GM12878 (cell line): ENCODE data around the gene MRPS18B. TPM values are rescaled to one million over a fixed set of nuclear protein-coding genes. Genes with fewer than 3 reads are reported as not detected.

Experiments
- ATAC-seq: fragments of 200-7000 bp; cut with Tn5 transposase; 3 replicates; pipeline ENCODE4 v1.9.1; 2020; ENCODE audit warnings: mild to moderate bottlenecking, moderate library complexity
- BruUV-seq: library from RNA; stranded (reverse); fragments of 400-500 nt; replicated peaks from 2 replicates; lab custom pipeline; 2021; lab: Mats Ljungman, UMichigan
- CTCF ChIA-PET: fragments of 300-600 bp; sonication (Branson Sonifier 250); formaldehyde crosslinking; extraction: SDS; loops from one replicate; lab custom pipeline; 2021; ENCODE audit warnings: inconsistent platforms; lab: Yijun Ruan, JAX
- POLR2A ChIA-PET: fragments of 350-600 bp; formaldehyde crosslinking; extraction: SDS; loops from one replicate; lab custom pipeline; 2021; ENCODE audit warnings: inconsistent platforms; lab: Charles Lee
- RAD21 ChIA-PET: fragments of 300-600 bp; sonication (Branson Sonifier 250); formaldehyde crosslinking; loops from one replicate; lab custom pipeline; 2023; ENCODE audit warnings: antibody characterized with exemption; ENCODE audit not compliant: unreplicated experiment; lab: Charles Lee
- SMC1A ChIA-PET: fragments of 300-600 bp; sonication (Branson Sonifier 250); formaldehyde crosslinking; loops from one replicate; lab custom pipeline; 2023; ENCODE audit not compliant: unreplicated experiment, uncharacterized antibody; lab: Charles Lee
- DNase-seq: peaks from one replicate; pipeline ENCODE4 v3.0.0-alpha.2; 2011; ENCODE audit warnings: low read depth, low spot score
- FAIRE-seq: peaks from 3 replicates; lab custom pipeline; 2011; peaks lifted over from hg19 to GRCh38; lab: Jason Lieb, UNC
- H2AFZ ChIP-seq: 2 replicates; pipeline ENCODE4 v1.6.0; 2011; ENCODE audit warnings: low read depth, low read length, control low read depth; ENCODE audit not compliant: control insufficient read depth
- H3K27ac ChIP-seq: 2 replicates; pipeline ENCODE4 v1.5.1; 2011; ENCODE audit warnings: control low read depth; ENCODE audit not compliant: control insufficient read depth, insufficient read depth
- H3K27me3 ChIP-seq, 2 experiments: replicated peaks in 1 of 2; 2 replicates each; pipeline versions ENCODE4 v1.6.0 to v1.6.1; 2011; ENCODE audit warnings: low read length in 1 of 2; ENCODE audit not compliant: control insufficient read depth in 2 of 2, insufficient read depth in 2 of 2
- H3K36me3 ChIP-seq, 2 experiments: 2 replicates each; pipeline ENCODE4 v1.5.1; 2011; ENCODE audit warnings: low read length in 1 of 2; ENCODE audit not compliant: control insufficient read depth in 2 of 2, insufficient read depth in 2 of 2
- H3K4me1 ChIP-seq: 2 replicates; pipeline ENCODE4 v1.6.1; 2011; ENCODE audit warnings: mild to moderate bottlenecking, low read length, moderate library complexity, mixed read lengths; ENCODE audit not compliant: control insufficient read depth, insufficient read depth
- H3K4me2 ChIP-seq: 2 replicates; pipeline ENCODE4 v1.6.0; 2011; ENCODE audit warnings: control low read depth; ENCODE audit not compliant: control insufficient read depth, insufficient read depth
- H3K4me3 ChIP-seq: fragments of 200-600 bp; sonication (generic); 2 replicates; pipeline ENCODE4 v1.5.1; 2016
- H3K79me2 ChIP-seq: 2 replicates; pipeline ENCODE4 v1.6.0; 2011; ENCODE audit warnings: low read length; ENCODE audit not compliant: control insufficient read depth, insufficient read depth
- H3K9ac ChIP-seq: 2 replicates; pipeline ENCODE4 v1.8.0; 2011; ENCODE audit warnings: low read length, control low read depth, mixed read lengths; ENCODE audit not compliant: control insufficient read depth, insufficient read depth
- H3K9me3 ChIP-seq: replicated peaks from 3 replicates; pipeline ENCODE4 v1.5.1; 2011; ENCODE audit warnings: mild to moderate bottlenecking, low read length; ENCODE audit not compliant: control insufficient read depth, insufficient read depth
- H4K20me1 ChIP-seq: 2 replicates; pipeline ENCODE4 v1.6.0; 2011; ENCODE audit not compliant: control insufficient read depth, insufficient read depth
- ATF3 ChIP-seq: IDR thresholded peaks from 2 replicates; pipeline ENCODE4 v1.6.1; 2011; ENCODE audit warnings: low read depth, mild to moderate bottlenecking, low read length, moderate library complexity, borderline replicate concordance; ENCODE audit errors: extremely low read depth
- EP300 ChIP-seq, 2 experiments: fragments of 150-350 bp in 1 of 2; IDR thresholded peaks; 2 replicates each; pipeline ENCODE4 v1.6.1; 2011 to 2012; ENCODE audit warnings: low read depth in 2 of 2, low read length in 2 of 2, borderline replicate concordance in 1 of 2, improper control_type of control experiment in 1 of 2, inconsistent platforms in 1 of 2; ENCODE audit not compliant: control insufficient read depth in 1 of 2
- ESRRA ChIP-seq: IDR thresholded peaks from 2 replicates; pipeline ENCODE4 v1.6.1; 2012; ENCODE audit warnings: mild to moderate bottlenecking, low read length, improper control_type of control experiment
- ETV6 ChIP-seq, 2 experiments: fragments of 450-650 bp in 1 of 2; IDR thresholded peaks in 1 of 2; conservative IDR thresholded peaks in 1 of 2; 2 replicates each; pipeline ENCODE4 v1.6.1; 2014; ENCODE audit warnings: antibody characterized with exemption in 1 of 2, borderline replicate concordance in 1 of 2, low read depth in 1 of 2, mild to moderate bottlenecking in 1 of 2, moderate library complexity in 1 of 2
- GABPA ChIP-seq: IDR thresholded peaks from 2 replicates; pipeline ENCODE4 v1.6.1; 2014; ENCODE audit warnings: antibody characterized with exemption, low read depth, mild to moderate bottlenecking, inconsistent platforms
- HCFC1 ChIP-seq: fragments of 150-350 bp; IDR thresholded peaks from 2 replicates; pipeline ENCODE4 v1.6.1; 2014; ENCODE audit warnings: low read length
- MYC ChIP-seq: IDR thresholded peaks from 2 replicates; pipeline ENCODE4 v1.6.1; 2011; ENCODE audit warnings: mild to moderate bottlenecking, low read length, moderate library complexity, inconsistent platforms; ENCODE audit not compliant: insufficient read depth, insufficient replicate concordance, insufficient read length, severe bottlenecking
- NR2C1 ChIP-seq: fragments of 450-650 bp; IDR thresholded peaks from 2 replicates; pipeline ENCODE4 v1.6.1; 2017; ENCODE audit warnings: antibody characterized with exemption, mild to moderate bottlenecking, moderate library complexity
- POU2F2 ChIP-seq: IDR thresholded peaks from 3 replicates; pipeline ENCODE4 v1.6.1; 2011; ENCODE audit warnings: low read depth, mild to moderate bottlenecking, low read length, borderline replicate concordance
- YBX1 ChIP-seq: fragments of 450-650 bp; IDR thresholded peaks from 2 replicates; pipeline ENCODE4 v1.6.1; 2016; ENCODE audit warnings: antibody characterized with exemption
- ZNF384 ChIP-seq: IDR thresholded peaks from 2 replicates; pipeline ENCODE4 v1.6.1; 2012; ENCODE audit warnings: low read depth, mild to moderate bottlenecking, low read length, improper control_type of control experiment, borderline replicate concordance
- WGBS: methylation state at CpG from one replicate; pipeline ENCODE4 v1.1.6; 2016; ENCODE audit warnings: low lambda C conversion rate; ENCODE audit not compliant: insufficient replicate concordance, insufficient coverage; ENCODE audit errors: missing lambda C conversion rate; 5-methylcytosine and 5-hydroxymethylcytosine counted together
- in situ Hi-C: fragments of 300-500 bp; cut with MboI; formaldehyde crosslinking; loops from 9 replicates; pipeline ENCODE4 v1.14.3; 2018; ENCODE audit warnings: mixed read lengths
- intact Hi-C: fragments of 100-400 bp; cut with micrococcal nuclease; formaldehyde crosslinking; loops from one replicate; pipeline ENCODE4 v1.14.2; 2022; ENCODE audit not compliant: unreplicated experiment
- polyA plus RNA-seq, 11 experiments: library from polyadenylated mRNA; depleted of rRNA in 4 of 11; unstranded in 6 of 11; stranded (reverse) in 5 of 11; fragments of >200 nt; fragmentation: Nextera tagmentation in 4 of 11; fragmentation: Illumina TruSeq in 1 of 11; extraction: Ambion mirVana in 4 of 11; extraction: Trizol in 1 of 11; gene quantifications; 1 replicate in 1 of 11; 2 replicates in 10 of 11; pipeline versions ENCODE4 v1.2.1 to v1.2.3, GENCODE V29; 2011 to 2016; ENCODE audit warnings: inconsistent platforms in 2 of 11, missing spikeins in 2 of 11, low read depth in 1 of 11
- total RNA-seq, 4 experiments: library from RNA; depleted of rRNA in 3 of 4; stranded (reverse); fragments of >200 nt in 3 of 4; fragmentation: Illumina TruSeq in 1 of 4; extraction: Trizol in 1 of 4; gene quantifications; 2 replicates each; pipeline versions ENCODE4 v1.2.1 to v1.2.3, GENCODE V29; 2013 to 2021

The MRPS18B gene
- total and polyA plus RNA-seq, 10 of the 15 experiments (the other 5 are each of a cell fraction or from before 2014, with no cell fraction given): 80.9 to 259 (median 140) TPM

DNA sequence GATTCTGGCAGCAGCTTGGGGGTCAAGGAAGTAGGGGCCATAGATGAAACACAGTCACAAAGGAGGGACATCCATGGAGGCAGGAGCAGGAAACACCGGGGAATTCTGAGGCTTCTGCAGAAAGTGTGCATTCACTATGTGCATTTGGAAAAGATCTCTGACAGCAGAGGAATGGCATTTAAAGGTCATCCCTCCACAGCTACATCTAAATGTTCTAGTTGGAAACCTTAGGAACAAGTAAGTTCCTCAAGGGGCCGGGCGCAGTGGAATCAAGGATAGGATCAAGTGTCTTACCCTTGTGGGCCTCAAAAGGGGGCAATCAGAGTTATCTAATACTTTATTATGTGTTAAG, 38.1 kb downstream of the MRPS18B start:
- in situ Hi-C loops (no loop called here), intact Hi-C loops (no loop called here)
- Histone ChIP-seq H3K79me2 (no peaks in the 10 kb centered on the region), H2AFZ (no peak overlapping the region), H3K27ac (no peak overlapping the region), H3K27me3 (no peaks in the 10 kb centered on the region), H3K4me3 (no peak overlapping the region), H3K36me3 (peaks cover 29 to 34% of the 10 kb centered on the region in 2 experiments), H3K9ac (no peak overlapping the region), H3K4me1 (no peaks in the 10 kb centered on the region), H3K9me3 (no peaks in the 10 kb centered on the region), H4K20me1 (no peaks in the 10 kb centered on the region), H3K4me2 (no peak overlapping the region)
- TF ChIP-seq NR2C1 (no peak), MYC (no peak), GABPA (no peak), HCFC1 (no peak), ATF3 (no peak), ZNF384 (no peak), EP300 (IDR thresholded peaks at IDR 0.05; ENCODE audit: borderline replicate concordance in 1 of 2, control insufficient read depth in 1 of 2, low read depth in 2 of 2, low read length in 2 of 2) (no peak), ESRRA (no peak), POU2F2 (no peak), YBX1 (no peak), ETV6 (conservative IDR thresholded peaks at IDR 0.05 in 1 of 2, IDR thresholded peaks at IDR 0.05 in 1 of 2; ENCODE audit: borderline replicate concordance in 1 of 2, low read depth in 1 of 2) (no peak)
- no peak for ATAC-seq
- ChIA-PET RAD21 (no interaction called here), CTCF (no interaction called here), POLR2A (no interaction called here), SMC1A (no interaction called here)
- WGBS: 96% methylated on average over 3 of the region's 3 CpGs
- BruUV-seq: no TSS peak
- DNase-seq: no peak
- no peak for FAIRE-seq
